ENCODE data around the gene LRIF1.

DNA sequence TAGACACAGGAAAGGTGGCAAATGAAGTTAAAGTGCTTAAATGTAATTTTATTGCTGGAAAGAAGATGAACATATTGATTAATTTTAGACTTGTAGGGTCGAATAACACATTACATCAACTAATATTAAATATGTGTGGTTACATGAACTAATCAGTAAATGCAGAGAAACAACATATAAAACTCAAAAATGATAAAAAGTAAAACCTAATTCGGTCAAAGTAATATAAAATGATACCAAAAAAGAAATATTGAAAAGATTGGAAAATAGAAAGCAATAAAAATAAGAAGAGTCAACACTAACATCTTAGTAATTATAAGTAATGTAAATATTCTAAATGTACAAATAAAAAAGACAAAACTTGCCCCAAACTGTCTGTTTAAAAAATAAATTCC lies 47.5 kb downstream of the LRIF1 start:
- TF ChIP-seq SP1 (IDR thresholded peaks at IDR 0.05) (no peak), ZNF384 (IDR thresholded peaks at IDR 0.05) (no peak), ELF4 (IDR thresholded peaks at IDR 0.05) (no peak), SUZ12 (IDR thresholded peaks at IDR 0.05) (no peak), FOXM1 (IDR thresholded peaks at IDR 0.05; ENCODE audit: borderline replicate concordance) (no peak), FOXA1 (IDR thresholded peaks at IDR 0.05) (no peak), BHLHE40 (IDR thresholded peaks at IDR 0.05; ENCODE audit: borderline replicate concordance) (no peak), FOXK2 (IDR thresholded peaks at IDR 0.05) (no peak), NFRKB (IDR thresholded peaks at IDR 0.05) (no peak), LEF1 (IDR thresholded peaks at IDR 0.05; ENCODE audit: borderline replicate concordance) (no peak), PKNOX1 (IDR thresholded peaks at IDR 0.05) (no peak), ARNT (IDR thresholded peaks at IDR 0.05) (no peak)
